Measurements from ENCODE around the gene CNEP1R1. TPM values are rescaled to one million over a fixed set of nuclear protein-coding genes. Genes with fewer than 3 reads are reported as not detected.

Gene CNEP1R1
- total and polyA plus RNA-seq, 10 of the 15 experiments (the other 5 are each of a cell fraction or from before 2014, with no cell fraction given): 11.5 to 29.2 (median 15.6) TPM

DNA sequence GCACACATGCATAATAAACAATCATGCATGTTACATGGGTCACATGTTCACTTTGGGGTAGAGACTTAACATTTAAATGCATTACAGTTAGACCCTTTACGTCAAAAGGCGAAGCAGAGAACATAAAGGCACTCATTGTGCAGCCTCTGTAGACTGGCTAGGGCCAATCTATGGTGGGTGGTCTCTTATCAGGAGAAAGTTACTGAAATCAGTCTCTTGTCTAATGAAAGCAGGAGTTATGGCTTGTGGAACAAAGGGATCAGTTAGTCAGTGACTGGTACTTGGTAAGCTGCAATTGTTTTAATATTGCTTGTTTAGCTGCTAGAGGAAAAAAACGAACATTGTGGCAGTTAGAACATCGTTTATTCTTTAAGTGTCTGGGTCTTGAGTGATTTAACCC, 1.4 kb upstream of the CNEP1R1 start:
- Histone ChIP-seq H3K9ac (ENCODE audit: control insufficient read depth, insufficient read depth, low read length) (no peak overlapping the region), H3K9me3 (replicated peaks; ENCODE audit: control insufficient read depth, insufficient read depth, low read length) (no peaks in the 10 kb centered on the region), H3K4me1 (ENCODE audit: control insufficient read depth, insufficient read depth, low read length) (0 out of 2 replicates have a peak, but pooled peaks cover 3% of the 10 kb centered on the region), H4K20me1 (ENCODE audit: control insufficient read depth, insufficient read depth) (no peaks in the 10 kb centered on the region), H3K27me3 (replicated peaks in 1 of 2; ENCODE audit: control insufficient read depth in 2 of 2, insufficient read depth in 2 of 2, low read length in 1 of 2) (no peaks in the 10 kb centered on the region), H3K36me3 (ENCODE audit: control insufficient read depth in 2 of 2, insufficient read depth in 2 of 2, low read length in 1 of 2) (no peaks in the 10 kb centered on the region), H3K27ac (ENCODE audit: control insufficient read depth, insufficient read depth) (no peak overlapping the region), H3K4me2 (ENCODE audit: control insufficient read depth, insufficient read depth) (no peak overlapping the region), H3K4me3 (no peak overlapping the region), H2AFZ (ENCODE audit: control insufficient read depth, low read depth, low read length) (no peak overlapping the region), H3K79me2 (ENCODE audit: control insufficient read depth, insufficient read depth, low read length) (peaks cover 16% of the 10 kb centered on the region)
- no peak for ATAC-seq
- no peak for DNase-seq (ENCODE audit: low read depth, low spot score)
- WGBS (ENCODE audit: insufficient coverage, insufficient replicate concordance, low lambda C conversion rate, missing lambda C conversion rate): 42% methylated on average over 4 of the region's 4 CpGs
- BruUV-seq (replicated peaks): no TSS peak
- no peak for FAIRE-seq
- ChIA-PET CTCF (interaction anchor here (1.0 to 8.0 kb wide), 12 partner anchors 11 to 643 kb away, joined by 3 to 216 read pairs (median 13); partner anchors contain the start of gene HEATR3), SMC1A (ENCODE audit: uncharacterized antibody, unreplicated experiment) (interaction anchor here (1.0 to 7.0 kb wide), 4 partner anchors 43 to 188 kb away, joined by 3 to 137 read pairs (median 16); partner anchors contain the start of gene HEATR3), POLR2A (interaction anchor here (3.4 kb wide), 1 partner anchor 42 kb away, joined by 8 read pairs; the partner anchor contains the start of gene HEATR3), RAD21 (ENCODE audit: unreplicated experiment) (interaction anchor here (2.5 to 7.9 kb wide), 4 partner anchors 11 to 187 kb away, joined by 8 to 191 read pairs (median 37); partner anchors contain the start of gene HEATR3)
- TF ChIP-seq, protein P1, sequence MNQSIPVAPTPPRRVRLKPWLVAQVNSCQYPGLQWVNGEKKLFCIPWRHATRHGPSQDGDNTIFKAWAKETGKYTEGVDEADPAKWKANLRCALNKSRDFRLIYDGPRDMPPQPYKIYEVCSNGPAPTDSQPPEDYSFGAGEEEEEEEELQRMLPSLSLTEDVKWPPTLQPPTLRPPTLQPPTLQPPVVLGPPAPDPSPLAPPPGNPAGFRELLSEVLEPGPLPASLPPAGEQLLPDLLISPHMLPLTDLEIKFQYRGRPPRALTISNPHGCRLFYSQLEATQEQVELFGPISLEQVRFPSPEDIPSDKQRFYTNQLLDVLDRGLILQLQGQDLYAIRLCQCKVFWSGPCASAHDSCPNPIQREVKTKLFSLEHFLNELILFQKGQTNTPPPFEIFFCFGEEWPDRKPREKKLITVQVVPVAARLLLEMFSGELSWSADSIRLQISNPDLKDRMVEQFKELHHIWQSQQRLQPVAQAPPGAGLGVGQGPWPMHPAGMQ (IDR thresholded peaks at IDR 0.05; ENCODE audit: borderline replicate concordance): no peak
- TF ChIP-seq ETV6 (conservative IDR thresholded peaks at IDR 0.05 in 1 of 2, IDR thresholded peaks at IDR 0.05 in 1 of 2; ENCODE audit: borderline replicate concordance in 1 of 2, low read depth in 1 of 2): no peak
- TF ChIP-seq, protein P2, sequence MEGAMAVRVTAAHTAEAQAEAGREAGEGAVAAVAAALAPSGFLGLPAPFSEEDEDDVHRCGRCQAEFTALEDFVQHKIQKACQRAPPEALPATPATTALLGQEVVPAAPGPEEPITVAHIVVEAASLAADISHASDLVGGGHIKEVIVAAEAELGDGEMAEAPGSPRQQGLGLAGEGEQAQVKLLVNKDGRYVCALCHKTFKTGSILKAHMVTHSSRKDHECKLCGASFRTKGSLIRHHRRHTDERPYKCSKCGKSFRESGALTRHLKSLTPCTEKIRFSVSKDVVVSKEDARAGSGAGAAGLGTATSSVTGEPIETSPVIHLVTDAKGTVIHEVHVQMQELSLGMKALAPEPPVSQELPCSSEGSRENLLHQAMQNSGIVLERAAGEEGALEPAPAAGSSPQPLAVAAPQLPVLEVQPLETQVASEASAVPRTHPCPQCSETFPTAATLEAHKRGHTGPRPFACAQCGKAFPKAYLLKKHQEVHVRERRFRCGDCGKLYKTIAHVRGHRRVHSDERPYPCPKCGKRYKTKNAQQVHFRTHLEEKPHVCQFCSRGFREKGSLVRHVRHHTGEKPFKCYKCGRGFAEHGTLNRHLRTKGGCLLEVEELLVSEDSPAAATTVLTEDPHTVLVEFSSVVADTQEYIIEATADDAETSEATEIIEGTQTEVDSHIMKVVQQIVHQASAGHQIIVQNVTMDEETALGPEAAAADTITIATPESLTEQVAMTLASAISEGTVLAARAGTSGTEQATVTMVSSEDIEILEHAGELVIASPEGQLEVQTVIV (IDR thresholded peaks at IDR 0.05; ENCODE audit: borderline replicate concordance, partially characterized antibody): no peak
- TF ChIP-seq REST (IDR thresholded peaks at IDR 0.05; ENCODE audit: low read depth, low read length): no peak
- TF ChIP-seq MLLT1 (IDR thresholded peaks at IDR 0.05): no peak
- no peak for TF ChIP-seq TCF12 (IDR thresholded peaks at IDR 0.05; ENCODE audit: low read depth, low read length)
- TF ChIP-seq FOS (IDR thresholded peaks at IDR 0.05; ENCODE audit: borderline replicate concordance, extremely low read depth, insufficient read length): no peak
- no peak for TF ChIP-seq EGR1 (IDR thresholded peaks at IDR 0.05; ENCODE audit: borderline replicate concordance in 1 of 2, low read depth in 2 of 2, low read length in 2 of 2)
- no peak for TF ChIP-seq ZNF207 (IDR thresholded peaks at IDR 0.05; ENCODE audit: borderline replicate concordance)
- TF ChIP-seq SMC3 (IDR thresholded peaks at IDR 0.05; ENCODE audit: borderline replicate concordance, low read length): no peak
- TF ChIP-seq, protein P3, sequence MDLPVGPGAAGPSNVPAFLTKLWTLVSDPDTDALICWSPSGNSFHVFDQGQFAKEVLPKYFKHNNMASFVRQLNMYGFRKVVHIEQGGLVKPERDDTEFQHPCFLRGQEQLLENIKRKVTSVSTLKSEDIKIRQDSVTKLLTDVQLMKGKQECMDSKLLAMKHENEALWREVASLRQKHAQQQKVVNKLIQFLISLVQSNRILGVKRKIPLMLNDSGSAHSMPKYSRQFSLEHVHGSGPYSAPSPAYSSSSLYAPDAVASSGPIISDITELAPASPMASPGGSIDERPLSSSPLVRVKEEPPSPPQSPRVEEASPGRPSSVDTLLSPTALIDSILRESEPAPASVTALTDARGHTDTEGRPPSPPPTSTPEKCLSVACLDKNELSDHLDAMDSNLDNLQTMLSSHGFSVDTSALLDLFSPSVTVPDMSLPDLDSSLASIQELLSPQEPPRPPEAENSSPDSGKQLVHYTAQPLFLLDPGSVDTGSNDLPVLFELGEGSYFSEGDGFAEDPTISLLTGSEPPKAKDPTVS (IDR thresholded peaks at IDR 0.05; ENCODE audit: low read depth, low read length): no peak
- in situ Hi-C loops (cut with MboI): loop anchor here (5.0 kb wide), 1 partner anchor 189 kb away; no protein-coding TSS in a partner anchor
- intact Hi-C loops (cut with micrococcal nuclease; ENCODE audit: unreplicated experiment): loop anchor here (2.0 to 10.0 kb wide), 2 partner anchors 65 to 341 kb away; partner anchors contain the start of gene BRD7
